GM12878 (cell line): ENCODE measurements around the gene TMEM132D. TPM values are rescaled to one million over a fixed set of nuclear protein-coding genes. Genes with fewer than 3 reads are reported as not detected.

Experiments used
- ATAC-seq: fragments of 200-7000 bp; cut with Tn5 transposase; 3 replicates; pipeline ENCODE4 v1.9.1; 2020; ENCODE audit warnings: mild to moderate bottlenecking, moderate library complexity
- BruUV-seq: library from RNA; stranded (reverse); fragments of 400-500 nt; replicated peaks from 2 replicates; lab custom pipeline; 2021; lab: Mats Ljungman, UMichigan
- CTCF ChIA-PET: fragments of 300-600 bp; sonication (Branson Sonifier 250); formaldehyde crosslinking; extraction: SDS; loops from one replicate; lab custom pipeline; 2021; ENCODE audit warnings: inconsistent platforms; lab: Yijun Ruan, JAX
- POLR2A ChIA-PET: fragments of 350-600 bp; formaldehyde crosslinking; extraction: SDS; loops from one replicate; lab custom pipeline; 2021; ENCODE audit warnings: inconsistent platforms; lab: Charles Lee
- RAD21 ChIA-PET: fragments of 300-600 bp; sonication (Branson Sonifier 250); formaldehyde crosslinking; loops from one replicate; lab custom pipeline; 2023; ENCODE audit warnings: antibody characterized with exemption; ENCODE audit not compliant: unreplicated experiment; lab: Charles Lee
- SMC1A ChIA-PET: fragments of 300-600 bp; sonication (Branson Sonifier 250); formaldehyde crosslinking; loops from one replicate; lab custom pipeline; 2023; ENCODE audit not compliant: unreplicated experiment, uncharacterized antibody; lab: Charles Lee
- DNase-seq: peaks from one replicate; pipeline ENCODE4 v3.0.0-alpha.2; 2011; ENCODE audit warnings: low read depth, low spot score
- FAIRE-seq: peaks from 3 replicates; lab custom pipeline; 2011; peaks lifted over from hg19 to GRCh38; lab: Jason Lieb, UNC
- H2AFZ ChIP-seq: 2 replicates; pipeline ENCODE4 v1.6.0; 2011; ENCODE audit warnings: low read depth, low read length, control low read depth; ENCODE audit not compliant: control insufficient read depth
- H3K27ac ChIP-seq: 2 replicates; pipeline ENCODE4 v1.5.1; 2011; ENCODE audit warnings: control low read depth; ENCODE audit not compliant: control insufficient read depth, insufficient read depth
- H3K27me3 ChIP-seq, 2 experiments: replicated peaks in 1 of 2; 2 replicates each; pipeline versions ENCODE4 v1.6.0 to v1.6.1; 2011; ENCODE audit warnings: low read length in 1 of 2; ENCODE audit not compliant: control insufficient read depth in 2 of 2, insufficient read depth in 2 of 2
- H3K36me3 ChIP-seq, 2 experiments: 2 replicates each; pipeline ENCODE4 v1.5.1; 2011; ENCODE audit warnings: low read length in 1 of 2; ENCODE audit not compliant: control insufficient read depth in 2 of 2, insufficient read depth in 2 of 2
- H3K4me1 ChIP-seq: 2 replicates; pipeline ENCODE4 v1.6.1; 2011; ENCODE audit warnings: mild to moderate bottlenecking, low read length, moderate library complexity, mixed read lengths; ENCODE audit not compliant: control insufficient read depth, insufficient read depth
- H3K4me2 ChIP-seq: 2 replicates; pipeline ENCODE4 v1.6.0; 2011; ENCODE audit warnings: control low read depth; ENCODE audit not compliant: control insufficient read depth, insufficient read depth
- H3K4me3 ChIP-seq: fragments of 200-600 bp; sonication (generic); 2 replicates; pipeline ENCODE4 v1.5.1; 2016
- H3K79me2 ChIP-seq: 2 replicates; pipeline ENCODE4 v1.6.0; 2011; ENCODE audit warnings: low read length; ENCODE audit not compliant: control insufficient read depth, insufficient read depth
- H3K9ac ChIP-seq: 2 replicates; pipeline ENCODE4 v1.8.0; 2011; ENCODE audit warnings: low read length, control low read depth, mixed read lengths; ENCODE audit not compliant: control insufficient read depth, insufficient read depth
- H3K9me3 ChIP-seq: replicated peaks from 3 replicates; pipeline ENCODE4 v1.5.1; 2011; ENCODE audit warnings: mild to moderate bottlenecking, low read length; ENCODE audit not compliant: control insufficient read depth, insufficient read depth
- H4K20me1 ChIP-seq: 2 replicates; pipeline ENCODE4 v1.6.0; 2011; ENCODE audit not compliant: control insufficient read depth, insufficient read depth
- CREB1 ChIP-seq: IDR thresholded peaks from 2 replicates; pipeline ENCODE4 v1.6.1; 2012; ENCODE audit warnings: low read depth, mild to moderate bottlenecking, inconsistent platforms
- EP300 ChIP-seq, 2 experiments: fragments of 150-350 bp in 1 of 2; IDR thresholded peaks; 2 replicates each; pipeline ENCODE4 v1.6.1; 2011 to 2012; ENCODE audit warnings: low read depth in 2 of 2, low read length in 2 of 2, borderline replicate concordance in 1 of 2, improper control_type of control experiment in 1 of 2, inconsistent platforms in 1 of 2; ENCODE audit not compliant: control insufficient read depth in 1 of 2
- HDAC2 ChIP-seq: fragments of 200-600 bp; sonication (generic); IDR thresholded peaks from 2 replicates; pipeline ENCODE4 v1.6.1; 2017
- KAT2A ChIP-seq: conservative IDR thresholded peaks from 2 replicates; pipeline ENCODE4 v1.6.1; 2011; ENCODE audit warnings: low read depth, low read length; ENCODE audit not compliant: control insufficient read depth
- NFYA ChIP-seq: IDR thresholded peaks from 2 replicates; pipeline ENCODE4 v1.6.1; 2011; ENCODE audit warnings: low read depth, mild to moderate bottlenecking, low read length, improper control_type of control experiment, borderline replicate concordance
- NR2F1 ChIP-seq: fragments of 450-650 bp; conservative IDR thresholded peaks from 2 replicates; pipeline ENCODE4 v1.6.1; 2017; ENCODE audit warnings: mild to moderate bottlenecking
- PAX8 ChIP-seq: fragments of 450-650 bp; IDR thresholded peaks from 2 replicates; pipeline ENCODE4 v1.6.1; 2017; ENCODE audit warnings: mild to moderate bottlenecking, moderate library complexity
- POU2F2 ChIP-seq: IDR thresholded peaks from 3 replicates; pipeline ENCODE4 v1.6.1; 2011; ENCODE audit warnings: low read depth, mild to moderate bottlenecking, low read length, borderline replicate concordance
- SMARCA5 ChIP-seq: fragments of 450-650 bp; IDR thresholded peaks from 2 replicates; pipeline ENCODE4 v1.6.1; 2017; ENCODE audit warnings: mild to moderate bottlenecking
- SP1 ChIP-seq: IDR thresholded peaks from one replicate; pipeline ENCODE4 v1.6.1; 2011; ENCODE audit warnings: low read depth, low read length
- YY1 ChIP-seq: IDR thresholded peaks from 2 replicates; pipeline ENCODE4 v1.6.1; 2011; ENCODE audit warnings: low read depth, mild to moderate bottlenecking, low read length
- ZBTB4 ChIP-seq: fragments of 450-650 bp; formaldehyde crosslinking; IDR thresholded peaks from 2 replicates; pipeline ENCODE4 v1.4.0; 2022; ENCODE audit warnings: mild to moderate bottlenecking, moderate library complexity
- ZNF274 ChIP-seq: IDR thresholded peaks from one replicate; pipeline ENCODE4 v1.8.0; 2011; ENCODE audit not compliant: insufficient read length, insufficient read depth
- WGBS: methylation state at CpG from one replicate; pipeline ENCODE4 v1.1.6; 2016; ENCODE audit warnings: low lambda C conversion rate; ENCODE audit not compliant: insufficient replicate concordance, insufficient coverage; ENCODE audit errors: missing lambda C conversion rate; 5-methylcytosine and 5-hydroxymethylcytosine counted together
- in situ Hi-C: fragments of 300-500 bp; cut with MboI; formaldehyde crosslinking; loops from 9 replicates; pipeline ENCODE4 v1.14.3; 2018; ENCODE audit warnings: mixed read lengths
- intact Hi-C: fragments of 100-400 bp; cut with micrococcal nuclease; formaldehyde crosslinking; loops from one replicate; pipeline ENCODE4 v1.14.2; 2022; ENCODE audit not compliant: unreplicated experiment
- polyA plus RNA-seq, 11 experiments: library from polyadenylated mRNA; depleted of rRNA in 4 of 11; unstranded in 6 of 11; stranded (reverse) in 5 of 11; fragments of >200 nt; fragmentation: Nextera tagmentation in 4 of 11; fragmentation: Illumina TruSeq in 1 of 11; extraction: Ambion mirVana in 4 of 11; extraction: Trizol in 1 of 11; gene quantifications; 1 replicate in 1 of 11; 2 replicates in 10 of 11; pipeline versions ENCODE4 v1.2.1 to v1.2.3, GENCODE V29; 2011 to 2016; ENCODE audit warnings: inconsistent platforms in 2 of 11, missing spikeins in 2 of 11, low read depth in 1 of 11
- total RNA-seq, 4 experiments: library from RNA; depleted of rRNA in 3 of 4; stranded (reverse); fragments of >200 nt in 3 of 4; fragmentation: Illumina TruSeq in 1 of 4; extraction: Trizol in 1 of 4; gene quantifications; 2 replicates each; pipeline versions ENCODE4 v1.2.1 to v1.2.3, GENCODE V29; 2013 to 2021
- TF ChIP-seq, protein P1 (sequence below): IDR thresholded peaks from 2 replicates; pipeline ENCODE4 v1.6.1; 2011; ENCODE audit warnings: mild to moderate bottlenecking, low read depth, low read length, moderate library complexity; ENCODE audit not compliant: insufficient replicate concordance

Gene TMEM132D
- total and polyA plus RNA-seq, 10 of the 15 experiments (the other 5 are each of a cell fraction or from before 2014, with no cell fraction given), result under 0.01 to 0.12 (median 0.02) TPM; not detected in 3

- Histone ChIP-seq H3K4me3 (no peak overlapping the region), H4K20me1 (no peaks in the 10 kb centered on the region), H2AFZ (no peak overlapping the region), H3K36me3 (no peaks in the 10 kb centered on the region), H3K9me3 (no peaks in the 10 kb centered on the region), H3K27me3 (no peaks in the 10 kb centered on the region), H3K79me2 (no peaks in the 10 kb centered on the region), H3K4me1 (no peaks in the 10 kb centered on the region), H3K27ac (no peak overlapping the region), H3K4me2 (no peak overlapping the region), H3K9ac (no peak overlapping the region)
- 4% methylated on average over 2 of the region's 4 CpGs for WGBS
- intact Hi-C loops (no loop called here), in situ Hi-C loops (no loop called here)
- FAIRE-seq (no peak), ATAC-seq (no peak), DNase-seq (no peak)
- no TSS peak for BruUV-seq
- ChIA-PET RAD21 (no interaction called here), CTCF (no interaction called here), SMC1A (no interaction called here), POLR2A (no interaction called here)
- no peak for TF ChIP-seq HDAC2
- TF ChIP-seq SP1, result no peak
- TF ChIP-seq NR2F1, result no peak
- TF ChIP-seq CREB1, result no peak
- TF ChIP-seq POU2F2, result no peak
- TF ChIP-seq KAT2A, result no peak
- no peak for TF ChIP-seq ZBTB4 (CRISPR knock-in tag)
- TF ChIP-seq NFYA, result no peak
- no peak for TF ChIP-seq ZNF274
- TF ChIP-seq EP300 (IDR thresholded peaks at IDR 0.05; ENCODE audit: borderline replicate concordance in 1 of 2, control insufficient read depth in 1 of 2, low read depth in 2 of 2, low read length in 2 of 2), result no peak
- no peak for TF ChIP-seq YY1
- TF ChIP-seq PAX8, result no peak
- TF ChIP-seq, protein P1, sequence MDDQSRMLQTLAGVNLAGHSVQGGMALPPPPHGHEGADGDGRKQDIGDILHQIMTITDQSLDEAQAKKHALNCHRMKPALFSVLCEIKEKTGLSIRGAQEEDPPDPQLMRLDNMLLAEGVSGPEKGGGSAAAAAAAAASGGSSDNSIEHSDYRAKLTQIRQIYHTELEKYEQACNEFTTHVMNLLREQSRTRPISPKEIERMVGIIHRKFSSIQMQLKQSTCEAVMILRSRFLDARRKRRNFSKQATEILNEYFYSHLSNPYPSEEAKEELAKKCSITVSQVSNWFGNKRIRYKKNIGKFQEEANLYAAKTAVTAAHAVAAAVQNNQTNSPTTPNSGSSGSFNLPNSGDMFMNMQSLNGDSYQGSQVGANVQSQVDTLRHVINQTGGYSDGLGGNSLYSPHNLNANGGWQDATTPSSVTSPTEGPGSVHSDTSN, result no peak
- TF ChIP-seq SMARCA5, result no peak
Measured at GRCh38 chr12:129075460-129076208, 828.2 kb downstream of the TMEM132D start.
